Erythroblast (primary cell): ENCODE data around the gene RFX6.

Source experiments
- DNase-seq, 2 experiments: peaks; one replicate each; lab custom pipeline; 2025; lab: John Stamatoyannopoulos, UW
- GATA1 ChIP-seq: IDR thresholded peaks from 2 replicates; pipeline ENCODE4 v1.6.1; 2011; ENCODE audit warnings: low read depth, mild to moderate bottlenecking, control low read depth, low read length, moderate library complexity
- POLR2A ChIP-seq: IDR thresholded peaks from 2 replicates; pipeline ENCODE4 v1.6.1; 2011; ENCODE audit warnings: mild to moderate bottlenecking, low read length

RFX6 gene

DNA sequence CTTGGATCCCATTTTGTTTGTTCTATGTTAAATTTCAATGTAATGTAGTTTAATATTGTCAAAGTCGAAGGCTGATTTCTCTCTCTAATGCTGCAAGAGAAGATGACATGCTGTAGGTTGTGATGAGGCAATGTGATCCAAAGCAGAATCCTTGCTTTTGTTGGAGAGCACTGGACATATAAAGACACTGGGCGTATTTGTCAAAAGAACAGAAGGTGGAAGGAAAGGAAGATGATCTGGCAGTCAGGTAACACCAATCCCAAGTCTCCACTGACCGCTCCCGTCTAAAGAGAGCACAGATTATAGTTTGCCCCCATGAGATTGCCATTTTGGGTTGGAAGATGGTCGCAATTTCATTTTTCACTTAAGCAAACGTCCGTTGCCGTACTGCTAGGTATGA, 935 bp upstream of the RFX6 start:
- TF ChIP-seq GATA1 (no peak), POLR2A (no peak)
- no peak for DNase-seq

DNA sequence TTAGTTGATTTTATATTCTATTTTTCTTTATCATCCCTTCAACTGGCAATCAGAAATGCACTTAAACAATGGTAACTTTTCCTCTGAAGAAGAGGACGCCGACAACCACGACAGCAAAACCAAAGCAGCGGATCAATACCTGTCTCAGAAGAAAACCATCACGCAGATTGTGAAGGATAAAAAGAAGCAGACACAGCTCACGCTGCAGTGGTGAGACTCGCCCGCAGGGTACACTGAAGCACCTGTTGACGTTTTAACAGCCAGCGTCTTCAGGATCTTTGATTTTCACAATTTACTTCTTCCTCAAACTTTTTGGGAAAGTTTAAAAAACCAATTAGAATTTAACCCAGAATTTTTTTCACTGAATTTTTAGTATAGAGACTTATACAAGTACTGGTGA, 701 bp downstream of the RFX6 start:
- no peak for DNase-seq
- no peak for TF ChIP-seq GATA1
- TF ChIP-seq POLR2A = no peak

DNA sequence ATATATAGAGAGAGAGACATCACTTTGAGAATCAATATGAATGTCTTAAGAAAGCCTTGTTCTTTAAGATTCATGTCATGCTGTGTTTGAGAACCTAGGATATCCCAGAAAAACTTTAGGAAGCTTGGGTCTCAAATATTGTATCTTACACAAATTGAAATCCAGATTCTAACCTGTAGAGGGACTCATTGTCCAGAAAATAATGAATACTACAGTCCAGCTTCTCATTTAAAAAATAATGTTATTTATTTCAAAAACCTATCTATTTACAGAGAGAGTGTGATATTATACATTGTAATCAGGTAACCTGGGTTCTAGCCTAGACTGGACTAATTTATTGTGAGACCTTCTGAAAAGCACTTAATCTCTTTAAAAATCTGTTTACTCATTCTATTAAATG, 4.2 kb downstream of the RFX6 start:
- DNase-seq = no peak
- TF ChIP-seq GATA1 = no peak

DNA sequence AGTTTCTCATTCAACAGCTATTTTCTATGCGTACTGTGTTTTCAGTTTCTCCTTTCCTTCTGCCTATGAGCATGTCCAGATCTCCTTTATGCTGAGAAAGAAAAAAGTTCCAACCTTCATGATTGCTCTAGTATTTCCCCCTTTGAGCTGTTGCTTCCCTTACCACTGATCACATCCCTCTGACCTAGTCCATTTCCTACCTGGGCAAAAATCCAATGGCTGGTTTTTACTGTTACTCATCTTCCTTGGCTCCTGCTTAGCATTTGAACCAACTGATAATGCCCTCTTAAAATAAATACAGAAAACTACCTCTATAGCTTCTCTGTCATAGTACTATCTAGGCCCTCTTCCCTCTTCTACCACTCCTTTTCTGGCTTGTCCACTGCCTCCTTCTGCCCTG, 6.0 kb downstream of the RFX6 start:
- no peak for TF ChIP-seq POLR2A
- TF ChIP-seq GATA1 = no peak
- DNase-seq = no peak

DNA sequence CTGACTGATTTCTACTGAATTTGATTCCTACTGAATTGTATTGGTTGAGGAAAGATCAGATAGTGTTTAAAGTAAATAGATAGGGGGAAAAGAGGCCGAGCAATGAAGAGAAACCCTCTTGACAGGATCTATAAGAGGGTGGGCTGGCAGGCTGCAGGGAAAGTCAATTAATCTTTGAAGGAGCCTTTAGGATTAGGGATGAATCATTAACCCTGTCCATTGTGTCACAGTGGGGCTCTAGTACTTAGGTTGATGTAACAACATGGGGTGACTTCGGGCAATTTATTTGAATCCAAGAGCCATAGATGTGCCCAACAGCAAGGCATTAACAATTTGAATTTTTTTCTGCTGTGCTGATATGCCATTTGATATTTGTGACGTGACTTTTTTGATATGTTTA, 7.5 kb downstream of the RFX6 start:
- no peak for DNase-seq

DNA sequence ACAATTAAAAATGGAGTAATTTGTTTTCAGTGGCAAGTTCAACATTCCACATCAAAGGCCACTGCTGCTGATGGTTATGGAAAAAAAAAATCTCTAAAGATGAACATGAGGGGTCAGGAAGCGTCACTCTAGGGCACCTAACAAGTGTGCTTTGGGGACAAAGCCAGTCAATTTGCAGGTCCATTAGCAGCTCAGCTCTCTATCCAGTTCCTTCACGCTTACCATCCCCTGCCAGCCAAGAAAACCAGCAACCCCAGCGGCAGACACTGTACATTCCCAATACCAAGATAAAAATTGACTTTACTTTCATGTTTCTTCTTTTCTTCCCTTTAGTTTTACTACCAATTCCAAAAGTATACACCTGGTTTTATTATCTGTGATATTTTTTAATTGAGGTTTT, 10.1 kb downstream of the RFX6 start:
- no peak for TF ChIP-seq GATA1
- TF ChIP-seq POLR2A = no peak
- no peak for DNase-seq

More for the DNA sequence above, 7.5 kb downstream of the RFX6 start:
- TF ChIP-seq POLR2A = no peak
- no peak for TF ChIP-seq GATA1

DNA sequence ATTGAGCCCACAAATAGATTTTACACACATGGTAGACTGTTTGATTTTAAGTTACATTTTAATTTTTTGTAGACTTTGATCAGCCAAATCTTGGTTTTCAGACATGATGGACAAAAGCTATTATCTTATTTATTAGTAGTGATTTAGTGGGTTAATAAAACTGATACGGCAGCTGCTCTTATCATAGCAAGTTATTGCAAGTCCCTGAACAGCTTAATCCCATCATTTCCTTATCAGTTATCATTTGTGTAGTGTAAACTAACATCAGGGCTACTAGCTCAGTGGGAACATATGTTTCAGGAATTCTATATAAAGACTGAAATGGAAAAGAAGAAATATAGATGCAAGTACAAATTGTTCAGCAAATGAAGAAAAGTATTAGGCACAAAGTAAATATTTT, 10.9 kb downstream of the RFX6 start:
- no peak for DNase-seq
- TF ChIP-seq GATA1 (no peak), POLR2A (no peak)

DNA sequence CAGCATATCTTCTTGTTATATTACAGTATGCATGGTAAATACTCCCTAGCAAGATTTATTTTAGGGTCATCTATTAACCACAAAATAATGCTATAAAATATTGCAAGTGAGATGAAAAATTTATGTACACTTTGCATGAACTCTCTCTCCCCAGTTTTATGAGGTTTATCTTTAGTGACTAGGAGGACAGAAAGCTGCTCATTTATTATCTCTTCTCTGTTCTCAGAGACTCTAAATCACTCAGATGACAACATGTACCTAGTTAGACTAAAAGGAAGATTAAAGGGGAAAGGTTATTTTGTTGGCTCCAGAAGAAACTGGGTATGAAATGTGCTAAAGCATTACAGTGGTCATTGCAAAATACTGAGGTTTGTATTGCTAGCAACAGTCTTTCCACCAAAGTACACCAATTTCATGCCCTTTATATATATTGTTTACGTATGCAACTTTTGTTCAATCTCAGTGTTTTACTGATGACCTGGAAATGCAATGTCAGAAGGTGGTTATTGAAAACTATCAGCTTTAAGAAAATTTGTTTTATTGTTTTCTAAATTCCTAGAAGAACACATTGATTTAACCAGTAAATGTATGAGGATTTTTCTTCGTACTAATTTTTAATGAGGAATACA, 11.8 kb downstream of the RFX6 start:
- no peak for TF ChIP-seq GATA1
- TF ChIP-seq POLR2A = no peak
- DNase-seq = no peak

DNA sequence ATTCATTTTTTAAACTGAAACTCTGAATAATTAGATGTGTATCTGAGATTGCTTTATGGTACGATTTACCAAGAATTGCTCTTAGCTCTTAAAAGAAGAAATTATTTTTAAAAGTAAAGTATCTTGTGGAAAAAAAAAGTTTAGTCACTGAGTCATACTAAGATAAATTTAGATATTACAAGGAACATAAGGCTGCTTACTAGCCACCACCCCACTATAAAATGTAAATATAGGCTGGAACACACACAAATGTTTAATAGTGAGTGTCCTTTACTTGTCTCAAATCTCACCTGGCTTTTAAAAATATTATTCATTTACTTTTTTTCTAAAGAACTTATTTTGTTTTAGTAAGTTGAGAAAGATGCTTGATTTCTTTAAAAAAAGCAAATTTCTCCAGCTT, 17.6 kb downstream of the RFX6 start:
- no peak for TF ChIP-seq POLR2A
- no peak for DNase-seq

DNA sequence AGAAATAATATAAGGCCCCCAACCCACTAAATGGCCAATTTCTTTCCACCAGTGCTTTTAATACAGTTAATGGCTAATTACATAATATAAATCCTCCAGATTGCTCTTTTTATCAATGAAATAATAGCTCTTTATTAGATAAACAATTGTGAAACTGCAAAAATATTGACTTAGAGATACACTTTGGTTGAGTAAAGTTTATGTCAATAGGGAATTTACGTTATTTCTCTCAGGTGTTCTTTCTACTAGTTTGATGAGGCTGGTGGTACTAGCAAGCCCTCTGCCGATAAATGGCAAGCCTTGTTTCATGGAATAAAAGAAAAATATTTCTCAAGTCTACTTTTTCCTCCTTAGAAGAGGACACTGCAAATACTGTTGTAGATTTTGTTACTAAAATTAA, 18.9 kb downstream of the RFX6 start:
- TF ChIP-seq POLR2A (no peak), GATA1 (no peak)
- no peak for DNase-seq

DNA sequence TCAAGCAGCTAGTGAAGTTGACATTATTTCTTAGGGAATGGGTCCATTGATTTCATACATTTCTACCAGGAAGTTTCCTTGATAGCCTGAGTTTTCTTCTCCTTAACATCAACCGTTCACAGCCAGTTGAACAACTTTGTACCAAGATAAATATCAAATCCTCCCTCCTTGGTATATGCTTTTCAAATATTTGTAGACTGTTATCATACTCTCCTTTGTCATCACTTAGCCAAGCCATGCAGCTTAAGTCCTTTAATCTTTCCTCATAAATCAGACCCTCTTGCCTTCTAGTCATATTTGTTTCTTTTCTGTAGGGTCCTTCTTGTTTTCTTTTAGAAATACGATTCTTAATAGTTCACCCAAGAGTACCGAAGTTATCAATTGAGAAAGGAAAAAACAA, 25.6 kb downstream of the RFX6 start:
- DNase-seq = no peak
- no peak for TF ChIP-seq POLR2A

DNA sequence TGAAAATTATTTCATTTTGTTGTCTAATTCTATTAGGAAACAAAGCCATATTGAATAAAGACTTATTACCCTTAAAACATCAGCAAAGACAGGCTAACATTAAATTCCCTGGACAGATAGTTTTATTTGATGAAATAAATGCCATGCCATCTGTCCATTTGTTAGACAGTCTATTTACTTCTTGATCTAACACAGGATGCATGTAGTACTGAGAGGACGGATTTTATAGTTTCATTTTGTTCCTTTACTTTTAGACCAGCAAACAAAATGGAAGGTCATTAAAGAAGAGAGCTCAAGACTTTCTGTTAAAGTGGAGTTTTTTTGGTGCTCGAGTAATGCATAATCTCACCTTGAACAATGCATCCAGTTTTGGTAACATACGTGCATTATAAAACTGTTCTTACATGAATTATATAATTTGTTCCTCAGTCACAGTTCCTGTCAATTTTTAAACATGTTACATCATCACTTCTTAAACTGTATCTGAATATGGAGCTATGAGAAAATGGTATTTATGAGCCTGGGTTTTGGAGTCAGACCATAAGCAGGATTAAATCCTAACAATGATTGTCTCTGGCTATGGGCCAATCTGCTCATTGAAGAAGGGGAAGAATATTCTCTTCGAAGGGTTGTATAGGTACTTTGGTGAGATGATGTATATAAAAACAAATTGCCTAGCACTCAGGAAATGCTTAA, 46.0 kb downstream of the RFX6 start:
- DNase-seq = no peak
- no peak for TF ChIP-seq GATA1
- no peak for TF ChIP-seq POLR2A

DNA sequence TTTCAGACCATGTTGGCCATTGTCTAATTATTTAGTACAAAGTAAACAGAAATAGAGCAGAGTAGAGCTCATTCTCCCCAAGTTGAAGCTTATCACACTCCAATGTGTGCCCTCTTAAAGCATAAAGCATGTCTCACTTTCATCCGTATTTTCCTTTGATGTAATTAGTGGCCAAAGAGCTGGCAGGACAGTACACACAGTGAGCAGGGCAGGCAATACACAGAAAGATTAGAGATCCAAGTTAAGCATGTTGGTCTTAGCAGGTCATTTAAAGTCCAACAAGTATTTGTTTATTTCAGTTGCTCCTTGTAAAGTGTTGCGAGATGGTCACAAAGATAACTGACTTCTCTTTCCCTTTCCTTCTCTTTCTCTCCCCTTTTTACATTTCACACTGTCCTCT, 47.2 kb downstream of the RFX6 start:
- DNase-seq = no peak
- TF ChIP-seq POLR2A (no peak), GATA1 (no peak)

DNA sequence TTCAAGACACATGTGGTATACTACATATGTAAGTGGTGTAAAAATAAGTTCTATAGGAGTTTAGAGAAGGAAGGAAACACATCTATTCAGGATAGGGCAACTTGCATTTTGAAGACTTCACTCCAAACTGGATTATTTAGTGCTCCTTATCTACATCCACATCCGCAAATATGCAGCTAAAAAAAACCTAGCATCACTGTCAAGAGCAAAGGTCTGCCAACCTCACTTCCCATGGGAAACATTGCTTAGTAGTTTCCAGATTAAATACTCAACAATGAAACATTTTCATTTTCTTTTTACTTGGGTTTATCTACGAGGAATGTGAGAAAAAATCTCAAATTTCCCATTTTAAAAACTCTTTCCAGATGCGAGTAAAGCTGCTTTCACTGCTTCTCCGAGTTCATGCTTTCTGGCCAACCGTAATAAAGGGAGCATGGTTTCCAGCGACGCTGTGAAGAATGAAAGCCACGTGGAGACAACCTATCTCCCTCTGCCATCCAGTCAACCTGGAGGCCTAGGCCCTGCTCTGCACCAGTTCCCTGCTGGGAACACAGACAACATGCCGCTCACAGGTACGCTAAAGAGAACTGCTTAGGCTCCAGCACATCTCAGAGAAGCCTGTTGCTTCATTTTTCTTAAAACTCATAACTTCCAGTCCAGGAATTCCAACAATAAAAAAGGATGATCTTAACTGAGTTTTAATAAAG, 48.2 kb downstream of the RFX6 start:
- DNase-seq = no peak
- TF ChIP-seq POLR2A = no peak
- TF ChIP-seq GATA1 = no peak
